HG03108 (cell line): ENCODE results near the gene WWOX.

Experiments used
- ATAC-seq: cut with Tn5 transposase; IDR thresholded peaks from one replicate; pipeline ENCODE4 v1.9.1; 2021; ENCODE audit warnings: moderate library complexity; ENCODE audit not compliant: unreplicated experiment

The WWOX gene

GRCh38 chr16:78192734-78193488, 93.5 kb downstream of the WWOX start:
- no peak for ATAC-seq

GRCh38 chr16:78194948-78195347, 95.5 kb downstream of the WWOX start:
- ATAC-seq, result no peak

- ATAC-seq, result no peak
These were observed 96.3 kb downstream of the WWOX start for GRCh38 chr16:78195797-78196196.

GRCh38 chr16:78196502-78196901, 97.0 kb downstream of the WWOX start:
- no peak for ATAC-seq

GRCh38 chr16:78198288-78198687, 98.8 kb downstream of the WWOX start:
- ATAC-seq, result no peak

- no peak for ATAC-seq
These were observed 100.0 kb downstream of the WWOX start for GRCh38 chr16:78199325-78200022.

- no peak for ATAC-seq
These were observed 100.6 kb downstream of the WWOX start for GRCh38 chr16:78200023-78200389.

- no peak for ATAC-seq
These were observed 101.2 kb downstream of the WWOX start for GRCh38 chr16:78200623-78201096.

- ATAC-seq, result no peak
These were observed 106.1 kb downstream of the WWOX start for GRCh38 chr16:78205506-78205905.

GRCh38 chr16:78206623-78207223, 107.3 kb downstream of the WWOX start:
- no peak for ATAC-seq

GRCh38 chr16:78209951-78210661, 110.7 kb downstream of the WWOX start:
- no peak for ATAC-seq

GRCh38 chr16:78211020-78211599, 111.7 kb downstream of the WWOX start:
- ATAC-seq, result no peak

- no peak for ATAC-seq
These were observed 112.5 kb downstream of the WWOX start for GRCh38 chr16:78211946-78212345.

GRCh38 chr16:78212674-78213073, 113.2 kb downstream of the WWOX start:
- ATAC-seq, result no peak

GRCh38 chr16:78213751-78214150, 114.3 kb downstream of the WWOX start:
- ATAC-seq, result no peak

- ATAC-seq, result no peak
These were observed 115.8 kb downstream of the WWOX start for GRCh38 chr16:78215222-78215621.

GRCh38 chr16:78216166-78216745, 116.8 kb downstream of the WWOX start:
- no peak for ATAC-seq

- ATAC-seq, result no peak
These were observed 117.8 kb downstream of the WWOX start for GRCh38 chr16:78217276-78217675.

- no peak for ATAC-seq
These were observed 118.8 kb downstream of the WWOX start for GRCh38 chr16:78218279-78218678.

- no peak for ATAC-seq
These were observed 119.6 kb downstream of the WWOX start for GRCh38 chr16:78218856-78219651.
